Measurements from ENCODE around the gene C2orf74. TPM values are rescaled to one million over a fixed set of nuclear protein-coding genes. Genes with fewer than 3 reads are reported as not detected.
A peak's percentile ranks its signal among the peaks of the same experiment; 100 is the strongest.

The C2orf74 gene
- total RNA-seq, 1 donor from 2014 or later, result 13.1 TPM

- peaks cover 5% of the 10 kb centered on the region for H3K4me1 Mint-ChIP-seq (ENCODE audit: unreplicated experiment)
- peak overlapping the region; percentile 55 for H3K27ac Mint-ChIP-seq
- peak overlapping the region; percentile 32 for H3K4me3 Mint-ChIP-seq
- no peak for TF ChIP-seq CTCF (conservative IDR thresholded peaks at IDR 0.05)
- no peak for DNase-seq (ENCODE audit: extremely low spot score, unreplicated experiment)
- no peaks in the 10 kb centered on the region for H3K36me3 Mint-ChIP-seq
- H3K27me3 Mint-ChIP-seq, result no peaks in the 10 kb centered on the region
- H3K9me3 Mint-ChIP-seq, result no peaks in the 10 kb centered on the region
Observed at GRCh38 chr2:61172671-61173070, 10.7 kb downstream of the C2orf74 start.

GRCh38 chr2:61173116-61173515 lies 11.1 kb downstream of the C2orf74 start:
- Mint-ChIP-seq H3K36me3 (no peaks in the 10 kb centered on the region), H3K9me3 (no peaks in the 10 kb centered on the region), H3K27me3 (no peaks in the 10 kb centered on the region), H3K4me3 (peak overlapping the region; percentile 32), H3K27ac (peak overlapping the region; percentile 55), H3K4me1 (ENCODE audit: unreplicated experiment) (peaks cover 5% of the 10 kb centered on the region)
- TF ChIP-seq CTCF (conservative IDR thresholded peaks at IDR 0.05), result no peak
- DNase-seq (ENCODE audit: extremely low spot score, unreplicated experiment), result no peak

- H3K27ac Mint-ChIP-seq, result peak overlapping the region; percentile 0
- no peak for TF ChIP-seq CTCF (conservative IDR thresholded peaks at IDR 0.05)
- H3K27me3 Mint-ChIP-seq, result no peaks in the 10 kb centered on the region
Observed at GRCh38 chr2:61175036-61175435, 13.0 kb downstream of the C2orf74 start.

GRCh38 chr2:61176755-61177726 lies 15.1 kb downstream of the C2orf74 start:
- peaks cover 39% of the 10 kb centered on the region for H3K4me1 Mint-ChIP-seq (ENCODE audit: unreplicated experiment)
- peak; percentile 97 for DNase-seq (ENCODE audit: extremely low spot score, unreplicated experiment)

More at GRCh38 chr2:61175036-61175435, 13.0 kb downstream of the C2orf74 start:
- Mint-ChIP-seq H3K36me3 (peaks cover 7% of the 10 kb centered on the region), H3K4me3 (peak overlapping the region; percentile 57), H3K4me1 (ENCODE audit: unreplicated experiment) (peaks cover 22% of the 10 kb centered on the region), H3K9me3 (no peaks in the 10 kb centered on the region)
- no peak for DNase-seq (ENCODE audit: extremely low spot score, unreplicated experiment)

More at GRCh38 chr2:61176755-61177726, 15.1 kb downstream of the C2orf74 start:
- Mint-ChIP-seq H3K27ac (peak overlapping the region; percentile 89), H3K4me3 (peak overlapping the region; percentile 92), H3K36me3 (peaks cover 18% of the 10 kb centered on the region), H3K9me3 (no peaks in the 10 kb centered on the region), H3K27me3 (no peaks in the 10 kb centered on the region)
- peak; percentile 23 for TF ChIP-seq CTCF (conservative IDR thresholded peaks at IDR 0.05)

Measured in type B pancreatic cell (in vitro differentiated cells).